Activated CD4-positive, alpha-beta T cell treated with anti-CD3 and anti-CD28 coated beads, Interleukin-2, amount 50 U/mL, for 16 hours (primary cell): Measurements from ENCODE around the gene CYB5R4.

Experiments
- DNase-seq: peaks from one replicate; pipeline ENCODE4 v3.0.0-alpha.2; 2020

Gene CYB5R4, protein sequence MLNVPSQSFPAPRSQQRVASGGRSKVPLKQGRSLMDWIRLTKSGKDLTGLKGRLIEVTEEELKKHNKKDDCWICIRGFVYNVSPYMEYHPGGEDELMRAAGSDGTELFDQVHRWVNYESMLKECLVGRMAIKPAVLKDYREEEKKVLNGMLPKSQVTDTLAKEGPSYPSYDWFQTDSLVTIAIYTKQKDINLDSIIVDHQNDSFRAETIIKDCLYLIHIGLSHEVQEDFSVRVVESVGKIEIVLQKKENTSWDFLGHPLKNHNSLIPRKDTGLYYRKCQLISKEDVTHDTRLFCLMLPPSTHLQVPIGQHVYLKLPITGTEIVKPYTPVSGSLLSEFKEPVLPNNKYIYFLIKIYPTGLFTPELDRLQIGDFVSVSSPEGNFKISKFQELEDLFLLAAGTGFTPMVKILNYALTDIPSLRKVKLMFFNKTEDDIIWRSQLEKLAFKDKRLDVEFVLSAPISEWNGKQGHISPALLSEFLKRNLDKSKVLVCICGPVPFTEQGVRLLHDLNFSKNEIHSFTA

DNA sequence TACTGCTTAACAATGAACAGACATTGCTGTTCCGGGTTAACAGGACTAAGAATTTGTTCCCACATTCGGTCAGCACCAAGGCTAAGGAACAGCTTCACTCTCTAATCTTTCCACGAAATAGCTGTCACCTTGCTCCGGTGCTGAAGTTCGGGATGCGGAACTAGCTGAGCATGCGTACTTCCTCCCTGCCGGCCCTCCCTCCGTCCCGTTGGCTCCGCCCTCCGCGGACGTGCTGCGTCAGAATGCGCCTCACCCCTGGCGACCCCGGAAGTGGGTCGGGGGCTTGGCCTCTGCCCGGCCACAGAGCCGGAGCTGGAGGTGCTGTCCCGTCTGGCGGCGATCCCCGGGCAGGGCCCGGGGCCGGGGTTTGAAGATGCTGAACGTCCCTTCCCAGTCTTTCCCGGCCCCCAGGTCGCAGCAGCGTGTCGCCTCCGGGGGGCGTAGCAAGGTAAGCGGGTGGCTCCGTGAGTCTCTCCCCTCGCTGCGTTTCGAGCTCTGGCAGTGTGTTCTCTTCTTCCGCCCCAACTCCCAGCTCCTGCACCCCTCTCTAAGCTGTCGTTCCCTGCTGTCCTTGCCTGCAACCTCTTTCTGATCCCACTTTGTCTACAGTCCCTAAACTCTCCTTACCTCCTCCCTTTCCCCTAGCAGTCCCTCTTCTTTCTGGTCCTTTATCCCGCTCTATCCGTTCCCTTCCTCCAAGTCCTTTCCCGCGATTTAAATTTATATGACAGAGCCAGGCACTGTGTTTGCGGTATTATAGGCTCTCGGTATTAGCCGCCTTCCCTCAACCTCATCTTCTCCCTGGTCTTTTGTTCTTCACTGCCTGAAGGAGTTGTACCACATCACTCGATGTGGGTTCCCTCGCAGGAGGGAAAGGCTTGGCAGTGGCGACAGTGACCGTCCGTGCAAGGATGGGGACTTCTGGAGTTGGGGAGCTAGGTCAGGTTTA lies at the start of gene CYB5R4:
CYB5R4 (plus strand) TSS at position 280 of the 949 bp plus-strand sequence; CDS start at position 374, 94 bp downstream.
- DNase-seq = peak; percentile 95

DNA sequence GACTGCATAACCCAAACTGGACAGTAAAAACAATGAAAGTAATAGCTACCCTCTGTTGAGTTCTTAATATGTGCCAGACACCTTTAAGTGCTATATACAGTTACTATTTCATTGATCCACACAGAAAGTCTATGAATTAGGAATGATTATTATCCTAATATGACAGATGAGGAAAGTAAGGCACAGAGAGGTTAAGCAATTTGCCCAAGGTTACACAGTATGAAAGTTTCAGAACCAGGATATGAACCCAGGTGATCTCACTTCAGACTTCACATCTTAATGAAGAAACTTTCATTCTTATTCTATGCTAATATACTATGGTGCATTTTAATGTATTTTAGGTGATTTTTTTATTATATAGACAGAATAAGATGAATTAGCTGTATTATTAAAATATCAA lies 46.9 kb upstream of the CYB5R4 start:
- no peak for DNase-seq

DNA sequence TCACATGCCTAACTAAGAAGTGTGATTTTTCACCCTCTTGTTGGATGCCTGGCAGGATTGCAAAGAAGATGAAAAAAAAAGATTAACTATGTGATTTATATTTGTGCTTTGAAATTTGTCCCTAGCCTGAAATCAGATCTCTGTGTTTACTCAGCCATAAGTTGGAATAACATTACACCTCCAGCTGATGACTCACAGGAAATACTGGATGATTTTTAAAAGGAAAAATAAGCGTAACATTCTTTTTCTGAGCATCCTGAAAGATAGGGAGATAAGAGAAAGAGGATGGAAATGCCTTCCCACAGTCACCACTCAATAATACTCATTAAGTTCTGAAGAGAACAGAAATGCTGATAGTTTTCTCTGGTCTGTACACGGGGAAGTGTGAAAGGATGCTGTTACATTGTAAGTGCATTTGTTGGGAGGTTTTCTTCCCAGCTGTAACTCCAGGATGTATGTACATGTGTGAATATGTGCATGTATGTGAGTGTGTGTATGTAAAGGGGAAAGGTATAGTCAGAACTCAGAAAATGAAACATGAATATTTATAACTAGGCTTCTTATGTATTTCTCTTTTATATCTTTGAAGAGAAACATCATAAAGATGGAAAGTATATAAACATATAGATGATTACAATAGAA lies 43.7 kb upstream of the CYB5R4 start:
- no peak for DNase-seq

DNA sequence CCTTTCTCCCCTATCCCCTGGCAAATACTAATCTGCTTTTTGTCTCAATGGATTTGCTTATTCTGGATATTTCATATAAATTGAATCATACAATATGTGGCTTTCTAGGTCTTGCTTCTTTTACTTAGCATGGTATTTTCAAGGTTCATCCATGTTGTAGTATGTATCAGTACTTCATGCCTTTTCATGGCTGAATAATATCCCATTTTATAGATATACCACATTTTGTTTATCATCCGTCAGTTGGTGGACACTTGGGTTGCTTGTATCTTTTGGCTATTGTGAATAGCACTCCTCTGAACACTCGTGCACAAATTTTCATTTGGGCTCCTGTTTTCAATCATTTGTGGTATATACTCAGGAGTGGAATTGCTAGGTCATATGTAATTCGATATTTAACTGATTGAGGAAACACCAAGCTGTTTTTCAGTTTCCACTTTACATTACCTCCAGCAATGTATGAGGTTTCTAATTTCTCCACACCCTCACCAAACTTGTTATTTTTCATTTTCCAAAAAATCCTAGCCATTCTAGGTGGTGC lies 36.8 kb upstream of the CYB5R4 start:
- no peak for DNase-seq

DNA sequence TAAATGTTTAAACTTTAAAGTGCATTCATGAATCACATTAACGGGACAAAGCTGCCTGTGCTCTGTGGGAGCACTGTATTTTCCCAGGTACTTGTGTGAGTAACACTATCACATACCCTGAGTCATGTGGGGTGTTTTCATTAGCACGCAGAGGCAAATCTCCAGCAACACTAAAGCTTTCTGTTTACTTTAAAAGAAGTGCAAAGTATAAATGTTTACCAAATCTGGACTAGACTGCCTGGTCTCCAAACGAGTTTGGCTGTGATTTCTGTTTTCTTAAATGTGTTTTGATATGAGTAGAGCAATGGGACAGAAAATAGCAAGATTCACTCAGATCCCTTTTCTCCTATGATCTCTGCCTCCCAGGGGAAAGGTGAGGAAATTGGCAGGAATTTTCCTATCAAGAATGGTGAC lies 35.1 kb upstream of the CYB5R4 start:
- DNase-seq = no peak

DNA sequence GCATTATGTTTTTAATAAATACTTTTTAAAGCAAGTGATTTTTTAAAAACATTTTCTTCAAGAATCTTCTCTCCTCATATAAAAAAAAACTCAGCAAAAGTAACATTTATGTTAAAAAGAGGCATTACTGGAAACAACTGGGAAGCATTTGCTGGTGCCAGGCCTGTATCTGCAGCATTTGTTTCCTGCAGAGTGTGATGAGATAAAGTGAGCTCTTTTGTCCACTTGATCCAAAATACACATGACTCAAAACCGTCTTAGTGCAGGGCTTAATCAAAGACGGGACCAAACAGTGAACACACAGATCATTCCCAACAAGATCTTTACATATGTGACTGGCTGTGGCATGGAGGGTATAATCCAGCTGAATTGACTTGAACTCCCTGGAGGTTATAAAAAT lies 34.7 kb upstream of the CYB5R4 start:
- DNase-seq = no peak

DNA sequence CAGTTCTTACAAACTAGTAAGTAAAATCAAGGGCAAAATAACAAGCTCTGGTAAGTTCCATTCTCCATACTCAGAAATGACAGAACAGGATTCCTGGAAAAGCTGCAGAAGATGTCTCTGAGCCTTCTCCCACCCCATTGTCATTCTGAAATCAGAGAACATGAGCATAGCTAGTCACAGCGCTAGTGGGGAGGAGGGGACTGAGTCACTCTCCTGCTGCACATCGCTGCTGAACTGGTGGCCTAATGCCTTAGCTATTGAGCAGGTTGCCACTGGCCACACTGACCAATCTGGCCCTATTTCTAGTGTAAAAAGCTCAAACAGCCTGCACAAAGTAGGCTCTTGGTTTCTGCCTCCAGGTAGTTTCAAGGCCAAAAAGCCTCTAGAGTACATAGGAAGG lies 32.4 kb upstream of the CYB5R4 start:
- peak; percentile 12 for DNase-seq

DNA sequence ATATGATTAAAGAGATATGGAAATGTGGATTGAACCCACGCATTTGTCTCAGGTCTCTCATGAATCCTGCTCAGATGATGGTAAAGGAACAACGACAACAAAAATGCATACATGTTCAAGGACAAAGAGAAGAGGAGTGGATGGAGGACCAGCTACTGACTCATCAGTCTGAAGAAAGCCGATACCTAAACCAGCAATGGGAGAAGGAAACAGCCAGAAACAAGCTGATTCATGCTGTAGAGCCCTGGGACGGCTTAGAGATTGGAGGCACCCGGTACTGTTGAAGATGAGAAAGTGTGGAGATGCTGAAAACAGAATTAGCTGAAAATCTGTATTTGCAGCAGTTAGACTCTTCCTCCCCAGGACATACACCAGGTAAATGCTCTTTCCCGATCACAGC lies 20.8 kb upstream of the CYB5R4 start:
- no peak for DNase-seq

DNA sequence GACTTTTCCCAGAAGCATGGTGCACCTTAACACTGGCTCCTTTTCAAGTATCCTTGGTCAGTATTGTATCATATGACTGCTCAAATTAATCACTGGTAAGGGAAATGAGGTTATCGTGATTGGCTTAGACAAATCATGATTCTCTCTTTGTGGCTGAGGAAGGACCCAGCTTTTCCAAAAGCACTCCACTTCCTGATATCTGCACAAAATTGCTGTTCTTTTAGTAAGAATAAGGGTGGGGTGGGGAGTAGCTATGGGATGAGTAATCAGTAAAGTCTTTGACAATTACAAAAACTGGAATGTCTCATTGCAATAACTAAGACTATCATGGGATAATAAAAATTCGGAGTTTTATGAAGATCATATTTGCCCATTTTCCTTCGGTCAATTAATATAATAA lies 15.3 kb upstream of the CYB5R4 start:
- DNase-seq = no peak

DNA sequence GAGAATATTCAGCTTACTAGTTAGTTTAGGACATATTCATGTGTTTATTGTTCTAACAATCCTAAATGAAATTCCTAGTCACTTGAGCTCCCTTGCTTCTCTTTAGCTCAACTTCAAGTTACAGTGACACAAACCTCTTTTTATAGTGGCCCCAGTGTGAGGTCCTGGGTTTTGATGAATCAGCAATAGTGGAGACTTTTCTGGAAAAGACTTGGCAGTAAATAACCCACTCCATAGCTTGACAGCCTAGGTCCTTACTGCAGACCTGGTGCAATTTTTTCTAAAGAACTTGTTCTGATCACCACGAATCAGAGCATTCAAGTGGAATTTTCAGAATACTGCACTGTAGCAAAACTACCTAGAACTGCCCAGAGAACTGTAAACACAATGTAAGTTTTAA lies 13.2 kb upstream of the CYB5R4 start:
- DNase-seq = no peak

DNA sequence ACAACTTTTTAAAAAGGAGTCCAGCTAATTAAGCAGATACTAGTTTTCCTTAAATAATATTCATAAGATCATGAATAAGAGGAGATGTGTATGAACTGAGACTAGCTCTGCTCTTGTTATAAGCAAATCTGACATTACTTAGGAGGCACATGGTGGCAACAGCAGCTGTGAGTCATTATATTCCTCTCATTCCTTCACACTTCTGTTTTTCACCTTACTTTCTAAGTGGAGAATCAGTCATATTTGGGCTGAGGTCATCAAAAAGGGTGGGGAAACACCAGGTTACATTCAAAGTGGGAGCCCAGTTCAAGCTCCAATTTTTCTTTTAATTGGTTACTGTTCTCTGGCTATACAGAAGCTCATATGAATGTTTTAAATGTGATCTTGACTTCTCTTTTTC lies 12.3 kb upstream of the CYB5R4 start:
- DNase-seq = peak; percentile 37

DNA sequence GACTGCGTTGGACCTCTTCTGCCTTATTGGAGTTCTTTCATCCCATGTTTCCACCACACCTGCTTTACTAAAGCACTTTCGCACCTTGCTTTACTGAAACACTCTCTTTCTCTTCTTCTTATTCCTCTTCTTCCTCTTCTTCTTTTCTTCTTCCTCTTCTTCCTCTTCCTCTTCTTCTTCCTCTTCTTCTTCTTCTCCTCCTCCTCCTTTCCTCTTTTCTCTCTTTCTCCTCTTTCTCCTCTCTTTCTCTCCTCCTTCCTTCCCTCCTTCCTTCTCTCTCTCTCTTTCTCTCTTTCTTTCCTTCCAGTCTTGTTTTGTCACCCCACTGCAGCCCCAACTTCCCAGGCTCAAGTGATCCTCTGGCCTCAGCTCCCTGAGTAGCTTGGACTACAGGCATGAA lies 10.4 kb upstream of the CYB5R4 start:
- DNase-seq = no peak

DNA sequence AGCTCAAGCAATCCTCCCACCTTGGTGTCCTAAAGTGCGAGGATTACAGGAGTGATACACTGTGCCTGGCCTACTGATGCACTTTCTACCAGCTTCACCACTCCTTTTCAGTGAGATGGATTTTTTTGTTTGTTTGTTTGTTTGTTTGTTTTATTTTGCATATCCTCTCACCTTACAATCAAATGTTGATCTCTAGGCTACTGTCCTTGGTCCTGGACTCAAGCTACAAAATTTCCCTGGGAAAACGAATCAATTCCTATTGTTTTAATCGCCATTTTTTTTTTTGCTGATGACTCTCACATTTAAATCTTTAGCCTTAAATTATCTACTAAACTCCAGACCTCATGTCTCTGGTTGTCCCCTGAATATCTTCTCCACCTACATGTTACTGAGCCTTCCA lies 9.9 kb upstream of the CYB5R4 start:
- no peak for DNase-seq

DNA sequence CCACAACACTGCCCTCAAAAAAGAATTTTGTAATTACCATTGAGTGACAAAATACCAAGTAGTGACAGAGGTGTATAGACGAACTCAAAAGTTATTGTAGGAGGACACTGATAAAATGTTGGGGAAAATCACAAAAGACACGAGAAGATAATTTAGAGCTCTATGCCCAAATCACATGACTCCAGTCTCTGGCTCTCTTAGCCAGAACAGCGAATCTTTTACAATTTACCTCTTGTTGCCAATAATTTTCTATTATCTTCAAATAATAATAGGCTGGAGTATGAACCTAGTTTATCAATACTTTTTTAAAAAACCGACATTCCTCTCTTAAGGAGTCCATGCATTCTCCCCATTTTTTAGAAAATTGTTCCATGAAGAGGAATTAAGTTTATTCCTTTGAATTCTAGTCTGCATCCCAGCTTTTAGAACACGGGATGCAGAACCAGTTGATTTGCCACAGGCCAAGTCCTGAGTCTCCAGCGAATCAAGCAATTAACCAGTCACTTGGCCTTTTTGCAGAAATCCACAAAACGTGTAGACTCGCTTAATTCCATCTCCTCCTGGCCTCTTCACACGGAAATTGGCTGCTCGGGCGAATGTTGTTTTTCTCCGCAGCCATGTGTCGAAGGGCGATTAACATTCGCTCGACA lies 6.8 kb upstream of the CYB5R4 start:
- no peak for DNase-seq

DNA sequence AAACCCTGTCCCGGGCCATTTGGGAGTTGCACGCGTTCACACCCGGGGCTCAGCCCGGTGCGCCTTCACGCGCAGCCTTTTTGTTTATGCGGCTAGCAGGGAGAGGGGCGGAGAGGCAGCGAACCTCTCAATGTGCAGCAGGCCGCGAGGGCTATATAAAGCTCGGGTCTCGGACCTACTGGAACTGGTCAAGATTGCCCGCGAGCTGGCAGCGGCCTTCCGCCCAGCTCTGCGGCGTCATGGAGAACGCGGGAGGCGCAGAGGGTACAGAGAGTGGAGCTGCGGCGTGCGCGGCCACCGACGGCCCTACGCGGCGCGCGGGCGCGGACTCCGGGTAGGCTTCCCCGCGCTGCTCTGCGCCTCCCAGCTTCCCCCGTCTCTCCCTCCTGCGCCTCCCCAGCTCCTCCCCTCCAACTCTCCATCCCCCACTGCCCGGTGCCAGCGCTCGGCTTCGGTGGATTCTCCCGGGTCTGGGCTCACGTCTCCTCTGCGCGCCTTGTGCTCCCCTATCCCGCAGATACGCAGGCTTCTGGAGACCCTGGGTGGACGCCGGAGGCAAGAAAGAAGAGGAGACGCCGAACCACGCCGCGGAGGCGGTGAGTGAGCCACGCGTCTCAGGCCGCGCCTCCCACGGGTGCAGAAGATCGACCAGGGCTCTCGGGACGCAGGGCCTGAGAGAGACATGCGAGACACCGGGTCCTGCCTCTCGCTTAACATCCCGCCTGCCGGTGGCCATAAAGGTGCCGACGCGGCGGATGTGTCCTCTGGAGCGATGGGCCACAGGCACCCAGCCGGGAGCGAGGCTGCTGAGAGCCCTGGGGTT lies 6.1 kb upstream of the CYB5R4 start, which contains the start of gene RIPPLY2:
RIPPLY2 (plus strand) TSS at position 183 of the 823 bp plus-strand sequence; CDS start at position 240, 57 bp downstream.
- DNase-seq = no peak

DNA sequence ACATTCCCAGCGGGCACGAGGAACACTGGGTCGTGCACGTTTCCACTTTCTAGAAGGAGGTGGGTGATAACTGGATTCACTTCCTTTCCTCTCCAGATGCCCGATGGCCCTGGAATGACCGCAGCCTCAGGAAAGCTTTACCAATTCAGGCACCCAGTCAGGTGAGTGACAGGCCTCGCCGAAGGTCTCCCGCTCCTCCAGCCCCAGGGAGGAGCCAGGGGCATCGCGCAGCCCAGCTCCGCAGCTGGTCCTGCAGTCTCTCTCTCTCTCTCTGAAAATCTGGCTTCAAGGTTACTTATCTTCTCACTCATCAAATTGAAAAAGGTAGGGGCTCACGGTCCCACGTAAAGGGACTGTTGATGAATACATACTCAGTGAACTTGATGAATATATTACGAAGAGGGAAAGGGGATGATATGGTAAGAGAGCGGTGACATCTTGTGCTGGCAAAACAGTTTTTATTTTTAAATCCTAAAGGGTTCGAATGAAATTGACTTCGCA lies 5.4 kb upstream of the CYB5R4 start:
- no peak for DNase-seq

DNA sequence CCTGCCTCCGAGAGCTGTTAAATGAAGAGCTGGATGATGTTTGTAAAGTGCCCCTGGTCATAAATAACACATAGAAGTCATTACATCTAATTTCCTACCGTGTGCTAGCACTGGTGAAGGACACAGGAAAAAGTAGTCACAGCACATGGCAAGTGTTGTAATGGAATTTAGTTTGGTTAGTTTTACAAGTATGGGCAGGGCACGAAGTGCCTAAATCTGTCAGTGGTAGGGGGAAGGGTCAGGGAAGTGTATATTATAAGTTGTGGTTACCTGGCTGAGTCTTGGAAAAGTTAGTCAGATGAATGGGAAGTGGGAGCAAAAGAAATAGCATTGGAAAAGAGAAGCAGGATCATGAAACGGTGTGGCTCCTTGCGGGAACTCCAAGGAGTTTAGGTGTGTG lies 4.7 kb upstream of the CYB5R4 start:
- DNase-seq = no peak

DNA sequence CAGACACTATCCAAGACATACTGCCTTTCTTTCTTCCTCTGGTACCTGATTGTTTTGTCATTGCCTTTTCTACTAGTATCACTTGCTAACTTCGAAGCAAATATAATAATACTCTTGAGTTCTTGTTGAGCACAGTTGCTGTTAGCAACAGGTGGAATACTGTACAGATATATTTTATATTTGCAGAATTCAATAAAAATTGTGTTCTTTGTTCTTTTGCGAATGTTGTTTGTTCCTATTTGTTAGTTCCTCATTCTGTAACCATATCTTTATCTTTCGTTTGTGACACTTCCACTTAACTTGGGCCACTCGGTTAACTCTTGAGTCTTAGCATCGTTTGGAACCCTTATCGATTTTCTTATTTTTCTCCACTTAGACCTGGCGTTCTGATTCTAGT lies 868 bp downstream of the CYB5R4 start:
- DNase-seq = no peak

DNA sequence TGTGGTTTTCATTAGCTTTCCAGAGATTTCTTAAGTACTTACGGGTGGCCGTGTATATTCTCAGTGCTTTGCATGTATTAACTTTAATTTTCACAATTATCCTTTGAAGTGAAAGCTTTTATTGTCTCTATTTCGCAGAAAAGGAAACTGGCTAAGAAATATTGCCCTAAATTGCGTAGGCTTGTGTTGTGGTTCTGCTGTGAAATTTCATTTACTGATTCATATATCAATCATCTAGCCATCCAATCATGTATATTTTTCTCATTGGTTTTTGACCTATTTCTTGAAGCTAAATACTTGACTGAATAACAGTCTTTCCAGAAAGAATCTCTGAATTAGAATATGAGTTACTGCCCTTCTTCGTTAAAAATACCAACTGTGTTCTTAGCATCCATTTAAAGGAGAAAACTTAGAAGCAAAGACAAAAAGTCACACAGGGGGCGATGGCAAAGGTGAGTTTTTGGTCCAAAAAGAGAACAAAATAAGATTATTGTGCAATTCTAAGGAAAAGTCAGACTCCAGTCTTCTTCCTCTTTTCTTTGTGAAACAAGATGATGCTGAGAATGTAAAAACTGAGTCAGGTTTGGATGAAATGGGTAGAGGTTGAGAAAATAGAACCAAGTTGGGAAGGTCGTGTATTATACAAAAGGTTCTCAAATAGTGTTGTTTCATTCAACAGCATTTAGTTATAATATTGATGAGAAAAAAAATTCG lies 1.4 kb downstream of the CYB5R4 start:
- no peak for DNase-seq

DNA sequence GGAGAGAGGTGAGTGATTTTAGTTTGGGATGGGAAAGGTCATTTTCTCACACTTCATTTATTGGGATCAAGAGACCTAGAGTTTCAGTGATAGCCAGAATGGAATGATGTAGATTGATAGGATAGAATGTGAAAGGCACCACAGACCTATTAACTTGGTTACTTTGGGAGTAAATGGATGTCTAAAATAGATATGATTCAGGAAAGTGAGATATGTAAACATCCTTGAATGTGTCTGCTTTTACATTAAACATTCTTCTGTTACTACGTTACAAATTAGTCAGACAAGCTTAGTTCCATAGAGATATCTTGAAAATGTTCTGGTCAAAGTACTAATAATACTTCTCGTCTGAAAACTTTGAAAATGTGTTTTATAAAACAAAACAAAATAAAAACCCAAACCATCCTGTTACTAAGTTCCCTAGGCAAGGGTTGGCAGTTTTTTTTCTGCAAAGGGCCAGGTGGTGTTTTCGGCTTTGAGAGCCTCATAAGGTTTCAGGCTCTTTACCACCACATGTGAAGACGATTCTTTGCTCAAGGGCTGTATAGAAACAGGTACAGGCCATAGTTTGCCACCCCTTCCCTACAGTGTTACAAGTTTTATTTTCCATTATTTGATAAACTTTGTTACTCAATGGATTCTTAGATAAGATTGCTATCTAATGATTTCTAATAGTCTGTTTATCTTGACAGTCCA lies 3.4 kb downstream of the CYB5R4 start:
- no peak for DNase-seq
